ENCODE results near the gene KLF2.

KLF2 gene

DNA sequence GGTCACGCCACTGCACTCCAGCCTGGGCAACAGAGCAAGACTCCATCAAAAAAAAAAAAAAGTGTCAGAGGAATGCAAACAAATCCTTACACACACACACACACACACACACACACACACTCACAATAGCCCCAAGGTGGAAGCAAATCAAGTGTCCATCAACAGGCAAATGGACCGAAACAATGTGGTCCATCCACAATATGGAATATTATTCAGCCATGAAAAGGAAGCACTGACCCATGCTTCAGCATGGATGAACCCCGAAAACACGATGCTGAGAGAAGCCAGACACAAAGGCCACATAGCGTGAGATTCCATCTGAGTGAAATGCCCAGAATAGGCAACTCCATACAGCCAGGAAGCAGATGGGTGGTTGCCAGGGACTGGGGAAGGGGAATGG, 16.5 kb upstream of the KLF2 start:
- DNase-seq, result no peak

GRCh38 chr19:16309643-16310042, 15.0 kb upstream of the KLF2 start:
- no peak for DNase-seq

DNA sequence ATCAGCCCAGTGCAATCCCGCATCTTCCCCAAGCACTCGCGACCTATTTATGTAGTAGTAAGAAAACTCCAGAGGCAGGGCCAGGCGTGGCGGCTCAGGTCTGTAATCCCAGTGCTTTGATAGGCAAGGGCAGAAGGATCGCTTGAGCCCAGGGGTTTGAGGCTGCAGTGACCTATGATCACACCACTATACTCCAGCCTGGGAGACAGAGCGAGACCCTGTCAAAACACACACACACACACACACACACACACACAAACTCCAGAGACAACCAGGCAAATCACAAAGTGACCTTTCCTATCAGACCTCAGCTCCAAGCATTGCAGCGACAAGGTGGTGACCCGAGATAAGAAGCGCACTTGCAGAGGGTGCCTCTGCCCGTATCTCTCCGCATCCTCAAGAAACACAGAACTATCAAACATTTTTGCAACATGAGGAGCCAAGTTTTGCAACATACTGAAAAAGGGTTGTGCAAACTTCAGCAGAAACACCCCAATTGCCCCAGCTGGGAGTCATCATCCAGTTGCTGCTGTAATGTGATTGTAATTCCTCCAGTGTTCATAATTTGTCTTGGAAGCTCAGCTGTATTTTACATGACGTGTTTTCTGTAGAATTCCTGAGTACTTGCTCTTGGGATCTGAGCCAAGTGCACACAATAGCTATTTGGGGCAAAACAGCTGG, 8.7 kb upstream of the KLF2 start:
- peak; percentile 26 for DNase-seq

- no peak for DNase-seq
Measured at GRCh38 chr19:16316506-16316882, 8.1 kb upstream of the KLF2 start.

- DNase-seq, result peak; percentile 52
Measured at GRCh38 chr19:16319481-16319880, 5.1 kb upstream of the KLF2 start.

GRCh38 chr19:16320987-16321386, 3.6 kb upstream of the KLF2 start:
- no peak for DNase-seq

GRCh38 chr19:16325161-16325527, 518 bp downstream of the KLF2 start:
- DNase-seq, result no peak

DNA sequence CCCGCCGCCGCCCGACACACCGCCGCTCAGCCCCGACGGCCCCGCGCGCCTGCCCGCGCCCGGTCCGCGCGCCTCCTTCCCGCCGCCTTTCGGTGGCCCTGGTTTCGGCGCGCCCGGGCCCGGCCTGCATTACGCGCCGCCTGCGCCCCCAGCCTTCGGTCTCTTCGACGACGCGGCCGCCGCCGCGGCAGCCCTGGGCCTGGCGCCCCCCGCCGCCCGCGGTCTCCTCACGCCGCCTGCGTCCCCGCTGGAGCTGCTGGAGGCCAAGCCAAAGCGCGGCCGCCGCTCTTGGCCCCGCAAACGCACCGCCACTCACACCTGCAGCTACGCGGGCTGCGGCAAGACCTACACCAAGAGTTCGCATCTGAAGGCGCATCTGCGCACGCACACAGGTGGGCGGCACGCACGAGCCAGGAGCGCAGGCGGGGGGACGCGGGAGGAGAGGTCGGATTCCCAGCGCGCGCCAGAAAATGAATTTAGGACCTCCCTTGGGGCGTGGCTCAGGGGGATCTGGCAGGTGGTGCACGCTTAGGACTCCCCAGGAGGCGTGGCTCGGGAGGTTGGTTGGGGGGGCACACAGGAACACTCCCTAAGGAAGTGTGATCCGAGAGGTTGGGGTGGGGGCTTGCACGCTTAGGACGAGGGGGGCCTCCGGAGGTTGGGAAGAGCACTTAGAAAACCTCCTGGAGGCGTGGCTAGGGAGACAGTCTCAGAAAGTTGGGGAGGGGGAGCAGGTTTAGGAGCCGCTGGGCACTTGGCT, 1.2 kb downstream of the KLF2 start:
- peak; percentile 69 for DNase-seq

DNA sequence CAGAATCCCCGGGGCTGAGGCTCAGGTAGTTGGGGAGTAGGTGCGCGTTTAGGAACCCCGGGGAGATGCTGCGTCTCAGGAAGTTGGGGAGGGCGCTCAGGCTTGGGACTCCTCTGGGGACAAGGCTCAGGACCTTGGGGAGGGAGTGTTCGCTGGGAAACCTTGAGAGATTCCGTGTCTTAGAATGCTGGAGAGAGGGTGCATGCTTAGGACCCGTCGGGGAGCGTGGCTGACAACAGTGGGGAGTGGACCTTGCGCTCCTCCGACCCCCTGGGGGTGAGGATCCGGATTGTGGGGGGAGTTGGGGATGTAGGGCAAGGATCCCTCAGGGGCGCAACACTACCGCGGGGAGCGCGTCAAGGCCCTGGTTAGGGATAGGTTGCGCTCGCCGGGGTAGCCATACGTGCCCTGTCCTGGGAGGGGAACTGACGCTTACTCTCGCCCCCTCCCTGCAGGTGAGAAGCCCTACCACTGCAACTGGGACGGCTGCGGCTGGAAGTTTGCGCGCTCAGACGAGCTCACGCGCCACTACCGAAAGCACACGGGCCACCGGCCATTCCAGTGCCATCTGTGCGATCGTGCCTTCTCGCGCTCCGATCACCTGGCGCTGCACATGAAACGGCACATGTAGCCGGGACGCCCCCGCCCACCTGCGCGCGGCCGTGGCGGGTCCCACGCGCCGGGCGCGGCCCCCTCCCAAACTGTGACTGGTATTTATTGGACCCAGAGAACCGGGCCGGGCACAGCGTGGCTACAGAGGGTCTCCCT, 2.0 kb downstream of the KLF2 start:
- peak; percentile 69 for DNase-seq

DNA sequence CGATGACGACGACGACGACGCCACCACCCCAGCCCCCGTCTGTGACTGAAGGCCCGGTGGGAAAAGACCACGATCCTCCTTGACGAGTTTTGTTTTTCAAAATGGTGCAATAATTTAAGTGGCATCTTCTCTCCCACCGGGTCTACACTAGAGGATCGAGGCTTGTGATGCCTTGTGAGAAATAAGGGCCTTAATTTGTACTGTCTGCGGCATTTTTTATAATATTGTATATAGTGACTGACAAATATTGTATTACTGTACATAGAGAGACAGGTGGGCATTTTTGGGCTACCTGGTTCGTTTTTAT, 2.5 kb downstream of the KLF2 start:
- no peak for DNase-seq

DNA sequence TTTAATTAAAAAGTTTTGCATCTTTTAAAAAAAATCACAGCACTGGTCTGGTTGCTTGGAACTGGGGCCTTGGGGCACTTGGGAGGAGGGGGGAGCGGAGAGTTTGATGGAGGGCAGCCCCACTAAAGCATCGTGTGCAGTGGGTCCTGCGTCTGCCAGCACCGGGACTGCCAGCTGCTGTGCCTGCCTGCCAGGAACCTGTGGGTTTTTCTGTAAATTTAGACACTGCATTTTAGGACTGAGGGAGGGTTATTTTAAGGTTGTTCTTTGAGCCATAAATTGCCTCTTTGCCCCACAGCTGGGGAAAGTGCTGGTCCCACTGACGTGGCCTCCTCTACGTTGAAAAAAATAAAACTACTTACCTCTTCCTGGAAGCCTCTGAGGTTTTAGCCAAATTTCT, 2.9 kb downstream of the KLF2 start:
- peak; percentile 46 for DNase-seq

GRCh38 chr19:16327911-16328823, 3.5 kb downstream of the KLF2 start:
- DNase-seq, result peak; percentile 87

DNA sequence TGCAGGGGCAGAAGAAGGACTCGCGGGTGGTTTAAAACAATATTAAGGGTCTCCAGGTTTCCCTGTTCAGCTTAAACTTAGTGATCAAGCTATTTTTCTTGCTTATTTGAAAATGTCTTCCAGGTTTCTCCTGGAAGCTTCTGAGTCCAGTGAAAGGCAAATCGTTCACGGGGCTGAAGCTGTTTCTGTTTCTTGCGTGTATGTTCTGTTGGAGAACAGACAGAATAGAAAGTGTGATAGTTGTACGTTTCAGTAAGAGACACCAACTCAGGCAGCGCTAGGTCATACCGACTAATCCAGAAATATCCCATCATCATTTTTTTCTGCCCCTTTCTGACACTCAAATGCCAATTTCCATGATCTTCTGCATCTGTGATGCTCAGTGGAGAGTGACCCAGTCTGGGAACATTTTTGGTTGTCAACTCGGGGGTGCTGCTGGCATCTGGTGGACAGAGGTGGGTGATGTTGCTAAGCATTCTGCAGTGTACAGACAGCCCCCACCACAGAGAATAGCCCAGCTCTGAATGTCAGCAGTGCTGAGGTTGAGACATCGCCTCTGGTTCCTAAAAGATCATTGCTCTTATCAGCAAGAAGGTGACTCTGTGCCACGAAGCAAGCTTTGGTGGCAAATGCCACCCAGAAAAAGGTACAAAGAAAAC, 4.3 kb downstream of the KLF2 start:
- peak; percentile 88 for DNase-seq

DNA sequence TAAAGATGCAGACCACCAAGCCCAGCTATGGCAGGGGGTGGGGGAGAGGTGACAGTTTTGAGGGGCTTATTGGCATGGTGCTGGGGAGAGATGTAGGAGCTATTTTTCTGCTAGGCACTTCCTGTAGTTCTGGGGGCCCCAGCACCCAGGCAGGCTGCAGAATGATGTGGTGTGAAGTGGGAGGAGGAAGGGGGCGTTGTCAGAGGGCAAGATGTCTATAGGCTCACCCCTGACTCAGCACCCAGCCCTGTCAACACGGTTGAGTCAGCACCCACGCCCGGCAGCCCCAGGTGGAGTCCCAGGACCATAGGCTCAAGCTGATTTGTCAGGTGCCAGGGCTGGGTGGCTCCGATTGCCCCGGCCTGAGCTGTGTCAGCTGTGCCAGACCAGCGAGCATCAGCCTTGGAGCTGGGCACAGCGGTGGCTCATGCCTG, 5.8 kb downstream of the KLF2 start:
- peak; percentile 96 for DNase-seq

DNA sequence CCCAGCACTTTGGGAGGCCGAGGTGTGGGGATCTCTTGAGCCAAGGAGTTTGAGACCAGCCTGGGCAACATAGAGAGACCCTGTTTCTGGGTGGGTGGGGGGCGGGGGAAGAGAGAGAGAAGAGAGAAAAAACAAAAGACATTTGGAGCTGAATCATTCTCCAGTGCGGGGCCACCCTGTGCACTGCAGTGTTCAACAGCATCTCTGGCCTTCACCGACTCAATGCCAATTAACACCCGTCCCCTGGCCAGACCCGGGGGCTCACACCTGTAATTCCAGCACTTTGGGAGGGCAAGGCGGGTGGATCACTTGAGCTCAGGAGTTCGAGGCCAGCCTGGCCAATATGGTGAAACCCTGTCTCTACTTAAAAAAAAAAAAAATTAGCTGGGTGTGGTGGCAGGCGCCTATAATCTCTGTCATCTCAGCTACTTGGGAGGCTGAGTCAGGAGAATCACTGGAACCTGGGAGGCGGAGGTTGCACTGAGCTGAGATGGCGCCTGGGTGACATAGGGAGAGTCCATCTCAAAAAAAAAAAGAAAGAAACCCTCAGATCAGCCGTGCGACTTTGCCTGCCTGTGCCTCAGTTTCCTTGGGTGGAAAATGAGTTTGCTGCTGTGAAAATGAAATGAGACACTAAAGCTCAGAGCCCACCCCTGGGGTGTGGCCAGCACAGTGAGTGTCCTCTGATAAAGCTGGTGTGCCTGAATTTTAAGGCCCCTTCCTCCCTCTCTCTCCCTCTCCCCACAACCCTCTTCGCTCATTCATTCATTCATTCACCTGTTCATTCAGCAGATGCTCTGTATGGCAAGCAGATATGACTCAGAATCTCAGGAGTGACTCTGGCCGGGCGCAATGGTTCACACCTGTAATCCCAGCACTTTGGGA, 6.4 kb downstream of the KLF2 start:
- peak; percentile 46 for DNase-seq

GRCh38 chr19:16333001-16333586, 8.5 kb downstream of the KLF2 start:
- no peak for DNase-seq

GRCh38 chr19:16334411-16334810, 9.8 kb downstream of the KLF2 start:
- no peak for DNase-seq

GRCh38 chr19:16335226-16335625, 10.6 kb downstream of the KLF2 start:
- peak; percentile 61 for DNase-seq

GRCh38 chr19:16336571-16336970, 11.9 kb downstream of the KLF2 start:
- no peak for DNase-seq

- no peak for DNase-seq
Measured at GRCh38 chr19:16337809-16338469, 13.3 kb downstream of the KLF2 start.

All from CD4-positive, alpha-beta T cell treated with Interferon gamma for 1 hour (primary cell).